Globus pallidus (tissue), 1 donor: Measurements from ENCODE around the gene TMPO.
"Not testable (repeated sequence)": the region's sequence is repeated elsewhere in the genome, so short reads cannot be mapped to it uniquely, and the experiment has no call there.

ENCODE experiments used
- DNase-seq: peaks from one replicate; pipeline ENCODE4 v3.0.0-alpha.2; 2015; ENCODE audit warnings: low spot score

TMPO gene

DNA sequence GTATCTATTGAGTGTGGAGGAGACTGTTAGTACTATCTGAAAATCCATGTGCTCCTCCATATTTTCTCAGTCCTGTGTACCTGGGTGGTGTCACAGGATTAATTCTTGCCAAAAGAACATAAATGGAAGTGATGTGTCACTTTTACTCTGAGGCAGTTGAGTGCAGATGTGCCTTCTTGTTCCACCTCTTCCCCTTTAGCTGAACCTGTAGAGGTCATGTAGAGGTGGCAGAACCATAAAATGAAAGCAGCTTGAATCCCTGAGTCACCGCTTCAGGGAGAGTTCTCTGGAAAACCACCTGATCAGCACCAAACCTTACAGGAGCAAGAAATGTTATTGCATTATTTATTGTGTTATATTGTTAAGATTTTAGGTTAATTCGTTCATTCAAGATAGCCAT, 63.4 kb downstream of the TMPO start:
- no peak for DNase-seq

DNA sequence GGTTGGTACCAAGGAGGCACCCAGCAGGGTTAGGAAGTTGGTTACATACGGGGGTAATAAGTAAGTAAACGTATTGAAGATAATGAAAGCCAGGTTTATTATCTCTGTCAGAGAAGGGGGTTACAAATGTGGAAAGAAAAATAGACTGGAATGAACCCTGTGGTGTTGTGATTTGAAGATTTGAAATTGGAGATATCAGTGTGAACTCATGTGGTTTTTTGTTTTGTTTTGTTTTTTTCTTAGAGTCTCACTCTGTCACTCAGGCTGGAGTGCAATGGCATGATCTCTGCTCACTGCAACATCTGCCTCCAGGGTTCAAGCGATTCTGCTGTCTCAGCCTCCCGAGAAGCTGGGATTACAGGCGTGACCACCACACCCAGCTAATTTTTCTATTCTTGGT, 64.0 kb downstream of the TMPO start:
- DNase-seq, result no peak

DNA sequence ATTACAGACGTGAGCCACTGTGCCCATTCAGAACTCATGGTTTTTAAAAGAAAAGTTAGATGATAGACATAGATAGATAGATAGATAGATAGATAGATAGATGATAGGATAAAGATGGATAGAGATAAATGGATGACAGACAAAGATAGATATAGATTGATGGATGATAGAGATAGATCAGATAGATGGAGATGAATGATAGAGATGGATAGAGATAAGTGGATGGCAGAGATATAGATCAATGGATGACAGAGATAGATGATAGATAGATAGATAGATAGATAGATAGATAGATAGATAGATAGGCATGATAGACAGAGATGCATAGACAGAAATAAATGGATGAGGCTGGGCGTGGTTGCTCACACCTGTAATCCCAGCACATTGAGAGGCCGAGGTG, 64.4 kb downstream of the TMPO start:
- no peak for DNase-seq

DNA sequence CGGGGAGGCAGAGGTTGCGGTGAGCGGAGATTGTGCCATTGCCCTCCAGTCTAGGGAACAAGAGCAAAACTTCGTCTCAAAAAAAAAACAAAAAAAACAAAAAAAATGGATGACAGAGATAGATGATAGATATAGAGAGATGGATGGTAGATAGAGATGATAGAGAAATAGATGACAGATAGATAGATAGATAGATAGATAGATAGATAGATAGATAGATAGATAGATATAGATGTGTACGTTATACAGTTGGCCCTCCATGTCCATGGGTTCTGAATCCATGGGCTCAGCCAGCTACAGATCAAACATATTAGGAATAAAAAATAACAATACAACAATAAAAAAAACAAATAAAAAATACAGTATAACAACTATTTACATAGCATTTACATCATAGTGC, 65.3 kb downstream of the TMPO start:
- no peak for DNase-seq

DNA sequence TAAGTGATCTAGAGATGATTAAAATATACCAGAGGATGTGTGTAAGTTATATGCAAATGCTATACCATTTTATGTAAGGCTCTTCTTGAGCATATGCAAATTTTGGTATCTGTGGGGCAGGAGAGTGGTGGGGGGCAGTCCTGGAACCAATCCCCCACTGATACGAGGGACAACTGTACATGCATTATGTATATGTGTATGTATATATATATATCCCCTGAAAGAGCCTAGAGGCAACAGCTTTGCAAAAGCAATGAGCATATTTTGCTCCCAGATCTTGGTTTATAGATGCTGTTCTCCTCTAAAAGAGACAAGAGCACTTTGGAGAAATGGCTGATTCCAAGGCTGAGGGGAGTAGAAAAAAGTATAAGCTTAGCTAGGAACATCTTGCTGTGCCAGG, 65.7 kb downstream of the TMPO start:
- DNase-seq, result no peak

DNA sequence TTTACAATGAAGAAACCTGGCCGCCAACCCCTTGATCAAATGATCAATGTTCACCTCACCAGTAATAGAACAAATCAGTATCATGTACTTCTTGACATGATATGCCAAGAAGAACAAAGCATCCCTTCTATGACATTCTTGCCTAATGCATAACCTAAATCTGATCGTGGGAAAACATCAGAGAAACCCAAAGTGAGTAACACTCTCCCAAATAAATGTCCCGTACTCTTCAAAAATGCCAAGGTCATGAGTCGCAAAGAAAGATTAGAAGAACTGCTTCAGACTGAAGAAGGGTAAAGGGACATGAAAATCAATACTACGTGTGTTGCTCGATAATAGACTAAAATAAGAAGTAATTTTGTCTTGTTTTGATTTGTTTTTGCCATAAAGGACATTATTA, 66.7 kb downstream of the TMPO start:
- no peak for DNase-seq

DNA sequence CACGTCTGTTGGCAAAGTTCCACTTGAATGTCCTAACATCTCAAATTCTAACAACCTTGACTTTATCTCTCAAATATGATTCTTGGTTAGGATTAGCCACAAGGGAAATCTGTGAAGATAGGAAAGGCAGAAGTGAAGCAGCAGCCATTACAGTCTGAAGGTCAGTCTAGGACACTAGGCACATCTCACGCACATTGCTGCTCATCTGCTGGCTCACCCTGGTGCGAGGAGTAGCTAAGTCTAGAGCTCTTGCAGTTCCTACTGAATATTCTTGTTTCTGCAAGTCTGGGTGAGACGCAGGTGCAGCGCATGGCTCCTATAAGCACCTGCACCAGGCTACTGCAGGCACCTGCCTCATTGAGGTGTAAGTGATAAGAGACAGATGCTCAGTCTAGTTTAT, 71.7 kb downstream of the TMPO start:
- DNase-seq, result no peak

DNA sequence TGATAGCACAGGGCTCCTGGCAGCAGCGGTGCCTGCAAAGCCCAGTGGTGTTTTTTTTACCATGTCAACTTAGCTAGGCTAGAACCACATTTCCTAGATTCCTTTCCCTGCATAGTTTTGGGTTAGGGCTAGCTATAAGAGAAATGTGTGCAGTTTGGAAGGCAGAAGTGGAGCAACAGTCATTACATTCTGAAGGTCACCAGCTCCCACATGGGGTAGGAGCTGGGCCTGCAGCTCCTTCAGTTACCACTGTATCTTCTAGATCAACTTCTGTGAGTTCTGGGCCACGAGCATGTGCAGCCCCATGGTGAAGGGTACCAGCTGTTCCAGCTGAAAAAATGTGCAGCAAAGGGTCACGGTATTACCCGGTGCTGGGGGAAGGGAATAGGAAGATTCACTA, 75.8 kb downstream of the TMPO start:
- no peak for DNase-seq

DNA sequence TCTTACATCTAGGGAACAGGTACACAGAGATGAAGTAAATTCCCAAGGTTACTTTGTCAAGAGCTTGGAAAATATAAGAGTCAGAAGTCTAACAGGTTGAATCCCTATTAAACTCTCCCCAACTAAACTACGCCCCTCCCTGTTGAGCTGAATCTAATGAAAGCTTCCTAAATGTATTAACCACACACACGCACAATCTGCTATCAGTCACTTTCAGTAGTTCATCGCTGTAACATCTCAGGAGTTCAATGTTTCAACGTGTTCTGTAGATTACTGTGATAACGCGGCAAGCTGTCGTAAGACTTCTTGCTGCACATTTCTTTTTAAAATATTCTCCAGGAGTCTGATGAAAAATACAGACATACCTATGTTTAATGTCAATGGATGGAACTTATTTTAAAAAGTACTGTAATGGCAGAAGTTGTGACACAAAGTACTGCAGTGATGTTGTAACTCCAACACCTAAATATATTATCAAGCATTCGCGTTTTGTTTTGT, 77.5 kb downstream of the TMPO start:
- no peak for DNase-seq

DNA sequence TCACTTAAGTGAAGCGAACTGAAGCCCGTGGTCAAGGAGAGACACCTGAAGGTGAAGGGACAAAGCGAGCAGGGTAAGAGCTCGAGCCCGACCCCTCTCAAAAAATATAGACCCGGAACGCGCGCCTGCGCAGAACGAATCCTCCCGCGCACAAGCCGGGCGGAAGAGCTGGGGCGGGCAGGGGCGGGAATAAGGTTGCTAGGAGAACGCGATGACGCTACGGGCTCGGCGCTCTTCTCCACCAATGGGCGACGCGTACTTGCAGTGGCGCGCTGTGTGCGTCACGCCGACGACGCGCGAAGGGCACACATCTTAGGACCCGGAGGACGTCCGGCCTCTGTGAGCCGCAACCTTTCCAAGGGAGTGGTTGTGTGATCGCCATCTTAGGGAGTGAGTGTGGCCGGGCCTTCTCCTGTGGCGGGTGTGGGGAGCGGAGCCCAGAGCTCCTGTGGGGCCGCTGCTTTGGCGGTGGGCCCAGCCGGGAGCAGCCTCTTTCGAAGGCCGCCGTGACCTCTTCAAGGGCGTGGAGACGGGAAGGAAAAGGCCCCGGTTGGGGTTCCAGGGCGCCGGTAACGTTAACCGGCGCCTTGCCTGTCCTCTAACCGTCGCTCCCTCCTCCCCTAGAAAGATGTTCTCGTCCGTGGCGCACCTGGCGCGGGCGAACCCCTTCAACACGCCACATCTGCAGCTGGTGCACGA, 78.1 kb downstream of the TMPO start, which contains the start of gene SLC25A3:
SLC25A3 (plus strand) TSS at position 336 of the 699 bp plus-strand sequence; CDS start at position 629, 293 bp downstream.
- peak; percentile 98 for DNase-seq

DNA sequence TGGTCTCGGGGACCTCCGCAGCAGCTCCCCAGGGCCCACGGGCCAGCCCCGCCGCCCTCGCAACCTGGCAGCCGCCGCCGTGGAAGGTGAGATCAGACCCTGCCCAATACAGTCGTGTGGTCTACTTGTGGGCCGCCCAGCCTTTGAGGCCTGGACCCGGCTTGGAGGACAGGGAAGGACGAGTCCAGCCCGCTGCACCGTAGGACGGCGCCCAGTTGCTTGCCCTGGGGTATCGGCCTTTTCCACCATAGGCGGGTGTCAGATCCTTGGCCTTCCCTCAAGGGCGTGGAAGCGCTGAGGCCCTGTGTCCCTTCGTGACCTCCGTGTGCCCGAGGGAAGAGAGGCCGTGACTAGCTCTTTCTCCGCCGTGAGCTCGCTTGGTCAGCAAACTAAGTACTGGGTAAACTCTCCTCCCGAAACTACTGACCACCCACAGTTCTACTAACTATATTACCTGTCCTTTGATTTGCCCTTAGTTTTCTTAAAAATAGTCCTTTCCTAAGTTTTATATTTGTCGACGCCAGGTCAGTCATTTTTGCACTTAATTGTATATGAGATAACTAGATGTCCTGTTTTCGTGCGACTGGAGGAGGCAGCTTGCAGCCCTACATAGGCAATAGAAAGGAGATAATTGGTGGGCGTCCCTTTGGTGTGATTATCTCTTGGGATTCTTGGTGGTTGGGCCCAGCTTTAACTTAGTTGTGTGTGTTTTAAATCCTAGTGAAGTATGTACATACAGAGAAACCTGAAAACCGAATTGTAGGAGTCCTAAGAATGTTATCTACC, 78.9 kb downstream of the TMPO start:
- no peak for DNase-seq

DNA sequence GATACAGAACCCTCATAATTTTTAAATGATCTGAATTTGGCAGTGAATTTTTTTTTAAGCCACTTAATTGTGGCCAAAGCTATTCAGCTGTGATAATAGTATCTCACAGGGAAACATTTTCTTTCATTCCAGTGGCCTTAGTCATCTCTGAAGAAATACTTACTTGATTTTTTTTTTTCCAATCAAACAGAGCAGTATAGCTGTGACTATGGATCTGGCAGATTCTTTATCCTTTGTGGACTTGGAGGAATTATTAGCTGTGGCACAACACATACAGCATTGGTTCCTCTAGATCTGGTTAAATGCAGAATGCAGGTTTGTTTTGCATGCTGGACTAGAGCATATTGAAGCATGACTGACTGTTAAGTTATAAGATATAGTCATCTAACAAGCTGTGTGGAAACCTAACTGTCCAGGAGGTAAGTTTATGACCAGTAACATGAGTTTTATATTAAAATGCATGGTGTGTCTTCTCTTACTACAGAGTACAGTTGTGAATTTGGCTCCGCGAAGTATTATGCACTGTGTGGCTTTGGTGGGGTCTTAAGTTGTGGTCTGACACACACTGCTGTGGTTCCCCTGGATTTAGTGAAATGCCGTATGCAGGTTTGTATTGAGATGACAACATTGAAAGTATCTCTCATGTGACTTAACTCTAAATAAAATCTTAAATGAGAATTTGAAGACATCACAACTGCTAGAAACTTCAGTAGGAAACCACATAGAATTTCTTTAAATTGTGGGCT, 80.0 kb downstream of the TMPO start:
- DNase-seq, result no peak

DNA sequence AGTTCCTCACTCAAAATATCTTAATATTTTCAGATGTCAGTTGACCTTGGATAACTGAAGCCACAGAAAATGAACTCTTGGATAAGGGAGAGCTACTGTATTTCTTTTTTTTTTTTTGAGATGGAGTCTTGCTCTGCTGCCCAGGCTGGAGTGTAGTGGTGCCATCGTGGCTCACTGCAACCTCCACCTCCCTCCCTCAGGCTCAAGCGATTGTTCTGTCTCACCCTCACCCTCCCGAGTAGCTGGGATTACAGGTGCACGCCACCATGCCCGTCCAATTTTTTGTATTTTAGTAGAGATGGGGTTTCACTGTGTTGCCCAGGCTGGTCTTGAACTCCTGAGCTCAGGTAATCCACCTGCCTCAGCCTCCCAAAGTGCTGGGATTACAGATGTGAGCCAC, 81.9 kb downstream of the TMPO start:
- DNase-seq, result not testable (repeated sequence)
